Measurements from ENCODE around the gene TAAR2. TPM values are rescaled to one million over a fixed set of nuclear protein-coding genes. Genes with fewer than 3 reads are reported as not detected.

TAAR2 gene
- total RNA-seq, 2 experiments from 2014 or later: not detected

- no peaks in the 10 kb centered on the region for H3K9me3 Mint-ChIP-seq
- H3K4me1 Mint-ChIP-seq (ENCODE audit: low read depth): no peaks in the 10 kb centered on the region
- intact Hi-C loops (cut with micrococcal nuclease): no loop called here
- no peak for ATAC-seq
- no peak overlapping the region for H3K4me3 Mint-ChIP-seq
- peaks cover 6% of the 10 kb centered on the region for H3K27me3 Mint-ChIP-seq
- no peak for DNase-seq
- no peaks in the 10 kb centered on the region for H3K36me3 Mint-ChIP-seq (ENCODE audit: low read depth)
- ChIA-PET POLR2A (no interaction called here), CTCF (no interaction called here)
- no peak overlapping the region for H3K27ac Mint-ChIP-seq
- no peak for TF ChIP-seq CTCF (IDR thresholded peaks at IDR 0.05)
These were observed 36.7 kb downstream of the TAAR2 start for GRCh38 chr6:132587424-132587823.

DNA sequence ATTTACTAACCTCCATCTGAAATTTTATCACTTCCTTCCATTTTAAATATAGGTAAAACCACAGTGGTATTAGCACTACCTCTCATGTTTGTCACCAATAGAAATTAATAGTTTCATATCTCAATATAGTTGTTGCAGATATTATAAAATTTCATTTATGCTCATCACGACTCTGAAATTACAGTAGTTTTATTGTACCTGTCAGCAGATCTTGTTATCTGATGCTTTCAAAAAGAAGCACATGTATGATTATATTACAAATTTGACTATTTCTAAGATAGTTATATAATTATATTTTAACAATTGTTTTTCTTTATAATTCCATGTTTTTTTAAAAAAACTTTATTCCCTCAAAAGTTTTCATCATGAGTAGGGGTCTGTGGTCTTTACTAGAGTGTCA is 39.4 kb downstream of the TAAR2 start:
- CTCF ChIA-PET: no interaction called here
- Mint-ChIP-seq H3K4me3 (no peak overlapping the region), H3K4me1 (ENCODE audit: low read depth) (no peaks in the 10 kb centered on the region), H3K9me3 (no peaks in the 10 kb centered on the region), H3K36me3 (ENCODE audit: low read depth) (no peaks in the 10 kb centered on the region), H3K27me3 (peaks cover 11% of the 10 kb centered on the region), H3K27ac (no peak overlapping the region)
- no peak for DNase-seq
- TF ChIP-seq CTCF (IDR thresholded peaks at IDR 0.05): no peak
- POLR2A ChIA-PET: no interaction called here
- intact Hi-C loops (cut with micrococcal nuclease): no loop called here
- no peak for ATAC-seq

DNA sequence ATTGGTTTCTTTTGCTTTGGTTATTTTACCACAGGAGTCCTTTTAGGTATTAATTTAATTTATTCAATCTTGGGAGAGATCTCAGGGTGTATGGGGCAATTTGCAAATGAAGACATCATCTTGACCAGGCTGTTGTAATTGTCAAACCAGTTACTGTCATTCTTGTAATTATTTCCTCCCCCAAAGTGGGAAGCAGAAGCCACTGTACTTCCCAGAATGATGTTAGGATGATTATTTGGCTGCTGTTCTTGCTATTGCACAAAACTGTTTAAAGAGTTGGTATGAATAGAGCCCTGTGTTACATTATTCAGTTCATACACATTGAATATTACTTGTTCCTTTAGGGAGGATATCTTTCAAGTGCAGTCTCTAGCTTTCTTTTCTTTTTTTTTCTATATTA is 52.3 kb downstream of the TAAR2 start:
- ChIA-PET CTCF (no interaction called here), POLR2A (no interaction called here)
- Mint-ChIP-seq H3K4me3 (no peak overlapping the region), H3K27me3 (peaks cover 17% of the 10 kb centered on the region), H3K36me3 (ENCODE audit: low read depth) (no peaks in the 10 kb centered on the region), H3K4me1 (ENCODE audit: low read depth) (no peaks in the 10 kb centered on the region), H3K27ac (no peak overlapping the region), H3K9me3 (no peaks in the 10 kb centered on the region)
- intact Hi-C loops (cut with micrococcal nuclease): no loop called here
- TF ChIP-seq CTCF (IDR thresholded peaks at IDR 0.05): no peak
- DNase-seq (no peak), ATAC-seq (no peak)

GRCh38 chr6:132570221-132570777 is 53.8 kb downstream of the TAAR2 start, which contains the start of gene TAAR6:
Gene TAAR6, plus strand, starts transcription at chr6:132570322. Its CDS starts 0 bp downstream, at chr6:132570322.
- no peak for TF ChIP-seq CTCF (IDR thresholded peaks at IDR 0.05)
- intact Hi-C loops (cut with micrococcal nuclease): no loop called here
- CTCF ChIA-PET: no interaction called here
- H3K4me3 Mint-ChIP-seq: no peak within 1 kb of the TSS
- ATAC-seq: no peak
- POLR2A ChIA-PET: no interaction called here
- no peaks in the 10 kb centered on the region for H3K9me3 Mint-ChIP-seq
- H3K27ac Mint-ChIP-seq: no peak within 1 kb of the TSS
- no peaks in the 10 kb centered on the region for H3K4me1 Mint-ChIP-seq (ENCODE audit: low read depth)
- peaks cover 17% of the 10 kb centered on the region for H3K27me3 Mint-ChIP-seq
- H3K36me3 Mint-ChIP-seq (ENCODE audit: low read depth): no peaks in the 10 kb centered on the region
- DNase-seq: no peak

GRCh38 chr6:132569170-132569569 is 54.9 kb downstream of the TAAR2 start:
- intact Hi-C loops (cut with micrococcal nuclease): no loop called here
- H3K27ac Mint-ChIP-seq: no peak overlapping the region
- CTCF ChIA-PET: no interaction called here
- no peaks in the 10 kb centered on the region for H3K9me3 Mint-ChIP-seq
- peaks cover 19% of the 10 kb centered on the region for H3K27me3 Mint-ChIP-seq
- no peak for ATAC-seq
- H3K4me3 Mint-ChIP-seq: no peak overlapping the region
- no peak for DNase-seq
- POLR2A ChIA-PET: no interaction called here
- no peaks in the 10 kb centered on the region for H3K4me1 Mint-ChIP-seq (ENCODE audit: low read depth)
- TF ChIP-seq CTCF (IDR thresholded peaks at IDR 0.05): no peak
- no peaks in the 10 kb centered on the region for H3K36me3 Mint-ChIP-seq (ENCODE audit: low read depth)
